ENCODE measurements around the gene UGT1A10.

GRCh38 chr2:233768076-233768475 is 131.8 kb downstream of the UGT1A10 start:
- no peak for TF ChIP-seq CTCF (IDR thresholded peaks at IDR 0.05)
- no peak for TF ChIP-seq POLR2A (IDR thresholded peaks at IDR 0.05)
